Measurements from ENCODE around the gene CTSZ. TPM values are rescaled to one million over a fixed set of nuclear protein-coding genes. Genes with fewer than 3 reads are reported as not detected.

Gene CTSZ
- total and polyA plus RNA-seq, 2 experiments from 2014 or later, result 0.58 to 41.4 TPM

DNA sequence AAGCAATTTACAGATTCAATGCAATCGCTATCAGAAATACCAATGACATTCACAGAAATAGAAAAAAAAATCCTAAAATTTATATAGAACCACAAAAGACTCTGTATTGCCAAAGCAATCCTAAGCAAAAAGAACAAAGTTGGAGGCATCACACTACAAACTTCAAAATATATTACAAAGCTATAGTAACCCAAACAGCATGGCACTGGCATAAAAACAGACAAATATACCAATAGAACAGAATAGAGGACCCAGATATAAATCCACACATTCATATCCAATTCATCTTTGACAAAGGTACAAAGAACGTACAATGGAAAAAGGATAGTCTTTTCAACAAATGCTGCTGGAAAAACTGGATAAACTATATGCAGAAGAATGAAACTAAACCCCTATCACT lies 37.6 kb downstream of the CTSZ start:
- no peaks in the 10 kb centered on the region for H3K9me2 ChIP-seq (ENCODE audit: insufficient read depth)
- H3K36me3 ChIP-seq (ENCODE audit: insufficient read depth), result no peaks in the 10 kb centered on the region
- H3K27ac ChIP-seq (ENCODE audit: low read depth), result no peak overlapping the region
- DNase-seq (ENCODE audit: low spot score) (no peak), ATAC-seq (no peak)
- no peaks in the 10 kb centered on the region for H3K4me1 ChIP-seq (ENCODE audit: insufficient read depth)
- Mint-ChIP-seq H3K9me3 (peaks cover 6% of the 10 kb centered on the region; the same call in 2 of the 3 replicates), H3K36me3 (ENCODE audit: low read depth) (no peaks in the 10 kb centered on the region), H3K4me1 (no peaks in the 10 kb centered on the region; the same call in 1 of the 3 replicates), H3K27me3 (ENCODE audit: insufficient read depth, low read depth, poor library complexity) (peaks cover 9% of the 10 kb centered on the region), H3K4me3 (no peak overlapping the region), H3K27ac (no peak overlapping the region)
- H3F3A ChIP-seq (replicated peaks; ENCODE audit: low read depth), result no peaks in the 10 kb centered on the region
- TF ChIP-seq CREB1 (CRISPR knock-in tag; IDR thresholded peaks at IDR 0.05; ENCODE audit: low read depth) (no peak), ZNF331 (CRISPR knock-in tag; IDR thresholded peaks at IDR 0.05; ENCODE audit: low read depth) (no peak), POLR2AphosphoS5 (IDR thresholded peaks at IDR 0.05; ENCODE audit: low read depth) (no peak), ZNF462 (CRISPR knock-in tag; IDR thresholded peaks at IDR 0.05) (no peak), ETS1 (IDR thresholded peaks at IDR 0.05) (no peak), REST (IDR thresholded peaks at IDR 0.05; ENCODE audit: unreplicated experiment) (no peak), JUNB (IDR thresholded peaks at IDR 0.05; ENCODE audit: unreplicated experiment) (no peak), EZH2phosphoT487 (IDR thresholded peaks at IDR 0.05; ENCODE audit: unreplicated experiment) (no peak), NANOG (IDR thresholded peaks at IDR 0.05; ENCODE audit: borderline replicate concordance) (no peak), ZNF114 (CRISPR knock-in tag; IDR thresholded peaks at IDR 0.05) (no peak), EZH2 (IDR thresholded peaks at IDR 0.05; ENCODE audit: low read depth, unreplicated experiment) (no peak), STAT1 (IDR thresholded peaks at IDR 0.05; ENCODE audit: unreplicated experiment) (no peak)
- TF ChIP-seq, protein P1, sequence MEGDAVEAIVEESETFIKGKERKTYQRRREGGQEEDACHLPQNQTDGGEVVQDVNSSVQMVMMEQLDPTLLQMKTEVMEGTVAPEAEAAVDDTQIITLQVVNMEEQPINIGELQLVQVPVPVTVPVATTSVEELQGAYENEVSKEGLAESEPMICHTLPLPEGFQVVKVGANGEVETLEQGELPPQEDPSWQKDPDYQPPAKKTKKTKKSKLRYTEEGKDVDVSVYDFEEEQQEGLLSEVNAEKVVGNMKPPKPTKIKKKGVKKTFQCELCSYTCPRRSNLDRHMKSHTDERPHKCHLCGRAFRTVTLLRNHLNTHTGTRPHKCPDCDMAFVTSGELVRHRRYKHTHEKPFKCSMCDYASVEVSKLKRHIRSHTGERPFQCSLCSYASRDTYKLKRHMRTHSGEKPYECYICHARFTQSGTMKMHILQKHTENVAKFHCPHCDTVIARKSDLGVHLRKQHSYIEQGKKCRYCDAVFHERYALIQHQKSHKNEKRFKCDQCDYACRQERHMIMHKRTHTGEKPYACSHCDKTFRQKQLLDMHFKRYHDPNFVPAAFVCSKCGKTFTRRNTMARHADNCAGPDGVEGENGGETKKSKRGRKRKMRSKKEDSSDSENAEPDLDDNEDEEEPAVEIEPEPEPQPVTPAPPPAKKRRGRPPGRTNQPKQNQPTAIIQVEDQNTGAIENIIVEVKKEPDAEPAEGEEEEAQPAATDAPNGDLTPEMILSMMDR (conservative IDR thresholded peaks at IDR 0.05; ENCODE audit: low read depth in 2 of 2), result no peak
- no peaks in the 10 kb centered on the region for H3K79me2 ChIP-seq (replicated peaks; ENCODE audit: insufficient read depth)
- H4K20me1 ChIP-seq (replicated peaks; ENCODE audit: insufficient read depth), result no peaks in the 10 kb centered on the region
- H2AFZ ChIP-seq, result no peak overlapping the region
- H3K4me2 ChIP-seq, result no peak overlapping the region
- H3K27me3 ChIP-seq (ENCODE audit: insufficient read depth), result no peaks in the 10 kb centered on the region
- H3K4me3 ChIP-seq, result no peak overlapping the region
